GM19328 (cell line): ENCODE results near the gene SMYD2.

ENCODE experiments used
- ATAC-seq: cut with Tn5 transposase; IDR thresholded peaks from one replicate; pipeline ENCODE4 v1.9.1; 2021; ENCODE audit warnings: mild to moderate bottlenecking, moderate library complexity; ENCODE audit not compliant: unreplicated experiment

SMYD2 gene

DNA sequence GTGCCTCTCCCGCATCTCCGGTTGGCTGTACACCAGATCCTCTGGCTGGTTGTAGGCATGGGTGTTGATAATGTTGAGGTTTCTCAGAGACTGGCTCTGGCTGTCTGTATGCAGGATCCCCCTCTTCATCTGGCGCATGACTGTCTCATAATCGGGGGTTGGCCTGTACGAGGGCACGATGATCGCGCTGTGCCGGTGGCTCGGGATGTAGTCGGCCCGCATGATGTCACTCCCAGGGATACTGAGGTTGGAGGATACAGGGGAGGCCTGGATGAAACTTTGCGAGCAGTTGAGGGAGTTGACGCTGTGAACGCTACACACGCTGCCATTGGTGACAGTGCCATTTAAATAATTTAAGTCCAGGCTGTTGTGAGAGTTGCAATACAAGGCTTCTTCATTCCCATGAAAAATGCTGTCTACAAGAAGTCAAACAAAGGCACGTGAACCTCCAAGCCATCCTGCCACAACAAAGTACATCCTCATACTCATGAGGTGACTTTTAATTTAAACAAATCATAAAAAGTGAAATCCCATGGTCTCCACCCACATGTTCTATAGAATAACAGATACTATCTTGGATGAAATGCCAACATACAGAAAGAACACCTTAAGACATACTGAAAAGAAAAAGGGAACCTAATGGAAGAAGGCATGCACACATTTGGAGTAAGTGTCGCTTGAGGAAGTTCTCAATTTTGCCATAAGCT is 103.6 kb downstream of the SMYD2 start:
- ATAC-seq, result no peak

GRCh38 chr1:214385428-214385827 is 104.5 kb downstream of the SMYD2 start:
- no peak for ATAC-seq

DNA sequence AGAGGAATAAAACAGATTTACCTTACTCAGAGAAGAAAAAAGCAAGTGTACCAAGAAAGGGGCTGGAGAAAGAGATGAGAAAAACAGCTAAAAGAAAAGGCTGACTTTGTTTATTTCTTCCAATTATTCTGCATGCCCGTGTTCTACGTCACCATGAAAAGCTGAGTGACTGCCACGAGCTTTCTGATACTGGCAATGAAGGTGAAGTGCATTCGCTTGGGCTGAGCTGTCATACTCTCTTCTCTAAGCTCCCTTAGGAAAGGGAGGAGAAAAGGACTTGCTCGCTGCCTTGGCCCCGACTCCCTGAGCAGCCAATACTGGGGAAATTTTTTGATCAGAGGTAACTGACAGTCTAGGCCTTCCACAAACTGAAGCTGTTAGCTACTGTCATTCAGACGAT is 105.4 kb downstream of the SMYD2 start:
- no peak for ATAC-seq
